HG03103 (cell line): ENCODE measurements around the gene PIRT.

Experiments
- ATAC-seq: cut with Tn5 transposase; IDR thresholded peaks from one replicate; pipeline ENCODE4 v1.9.1; 2021; ENCODE audit warnings: low read depth; ENCODE audit not compliant: unreplicated experiment

PIRT gene

GRCh38 chr17:10792151-10792550 lies 45.7 kb downstream of the PIRT start:
- ATAC-seq = no peak

- no peak for ATAC-seq
These were observed 47.1 kb downstream of the PIRT start for GRCh38 chr17:10790491-10791401.

DNA sequence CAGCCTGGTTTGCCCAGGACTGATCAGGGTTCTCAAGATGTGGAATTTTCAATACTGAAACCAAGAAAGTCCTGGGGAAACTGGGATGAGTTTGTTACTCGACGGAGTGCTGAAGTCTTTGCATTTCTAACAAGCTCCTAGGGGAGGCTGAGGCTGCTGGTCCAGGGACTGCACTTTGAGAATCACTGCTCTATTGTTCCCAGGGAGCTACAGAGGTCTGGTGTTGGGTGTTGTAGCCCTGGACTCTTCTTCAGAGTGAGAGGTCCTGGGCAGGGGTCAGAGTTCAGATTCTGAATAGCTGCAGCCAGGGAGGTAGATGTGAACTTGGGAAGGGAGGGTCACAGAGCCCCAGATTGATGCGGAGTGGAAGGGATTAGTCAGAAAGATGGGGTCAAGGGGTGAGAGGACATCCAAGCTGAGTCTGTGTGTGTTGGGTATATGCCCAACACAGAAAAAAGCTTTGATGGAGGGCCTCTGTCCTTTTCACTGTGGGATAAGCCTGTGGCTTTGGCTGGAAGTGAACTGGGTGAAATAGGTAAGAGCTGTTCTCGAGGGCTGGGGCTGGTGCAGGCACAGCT lies 48.1 kb downstream of the PIRT start:
- ATAC-seq = no peak

DNA sequence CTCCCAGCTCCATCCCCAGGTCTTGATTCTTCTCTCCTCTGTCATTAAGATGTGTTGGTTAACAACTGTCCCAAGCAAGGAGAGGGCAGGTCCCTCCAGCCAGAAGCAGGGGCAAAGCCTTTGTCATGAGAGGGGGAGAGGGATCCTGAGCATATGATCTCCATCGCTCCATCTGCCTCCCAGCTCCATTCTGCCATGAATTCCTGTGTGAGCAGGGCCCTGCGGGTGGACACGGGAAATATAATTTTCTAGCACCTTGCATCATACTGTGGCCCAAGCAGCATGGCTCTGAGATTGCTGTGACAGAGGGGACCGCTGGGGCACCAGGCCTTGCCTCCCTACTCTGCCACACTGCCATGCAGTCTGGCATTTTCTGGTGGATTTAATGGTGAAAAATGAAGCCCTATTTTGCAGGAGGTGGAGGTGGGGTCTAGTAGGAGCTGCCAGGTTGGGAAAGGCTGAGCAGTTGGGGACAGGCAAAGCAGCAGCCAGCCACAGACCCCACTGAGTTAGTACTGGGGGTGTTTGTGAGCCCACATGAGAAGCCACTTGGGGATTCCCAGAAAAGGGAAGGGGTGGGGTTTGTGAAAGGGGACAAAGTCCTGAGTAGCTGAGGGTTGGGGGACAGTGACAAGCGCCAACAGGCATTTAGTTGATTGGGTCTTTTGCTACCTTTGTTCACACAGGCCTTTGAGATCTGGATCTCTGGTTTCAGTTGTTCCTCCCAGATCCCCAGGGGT lies 50.4 kb downstream of the PIRT start:
- no peak for ATAC-seq

DNA sequence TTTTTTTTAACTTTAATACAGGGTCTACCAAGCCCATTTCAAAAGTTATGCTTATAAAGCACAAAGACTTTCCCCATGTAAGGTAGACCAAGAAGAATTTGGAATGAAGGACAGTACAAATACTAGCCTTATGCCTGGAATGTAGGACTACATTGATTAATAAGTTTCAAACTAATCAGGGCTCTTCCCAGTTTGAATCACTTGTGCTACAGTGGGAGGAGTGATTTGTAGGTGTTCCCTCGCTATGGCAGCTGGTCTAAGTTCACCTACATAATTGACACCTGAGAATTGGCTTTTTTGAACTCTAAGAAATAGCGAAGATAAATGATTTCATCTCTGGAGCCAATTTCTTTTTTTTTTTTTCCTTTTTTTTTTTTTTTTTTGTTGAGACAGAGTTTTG lies 52.6 kb downstream of the PIRT start:
- no peak for ATAC-seq

- no peak for ATAC-seq
These were observed 58.3 kb downstream of the PIRT start for GRCh38 chr17:10779609-10780008.

GRCh38 chr17:10777890-10778289 lies 60.0 kb downstream of the PIRT start:
- ATAC-seq = no peak

GRCh38 chr17:10777131-10777807 lies 60.6 kb downstream of the PIRT start:
- ATAC-seq = no peak

GRCh38 chr17:10776381-10776780 lies 61.5 kb downstream of the PIRT start:
- ATAC-seq = no peak

DNA sequence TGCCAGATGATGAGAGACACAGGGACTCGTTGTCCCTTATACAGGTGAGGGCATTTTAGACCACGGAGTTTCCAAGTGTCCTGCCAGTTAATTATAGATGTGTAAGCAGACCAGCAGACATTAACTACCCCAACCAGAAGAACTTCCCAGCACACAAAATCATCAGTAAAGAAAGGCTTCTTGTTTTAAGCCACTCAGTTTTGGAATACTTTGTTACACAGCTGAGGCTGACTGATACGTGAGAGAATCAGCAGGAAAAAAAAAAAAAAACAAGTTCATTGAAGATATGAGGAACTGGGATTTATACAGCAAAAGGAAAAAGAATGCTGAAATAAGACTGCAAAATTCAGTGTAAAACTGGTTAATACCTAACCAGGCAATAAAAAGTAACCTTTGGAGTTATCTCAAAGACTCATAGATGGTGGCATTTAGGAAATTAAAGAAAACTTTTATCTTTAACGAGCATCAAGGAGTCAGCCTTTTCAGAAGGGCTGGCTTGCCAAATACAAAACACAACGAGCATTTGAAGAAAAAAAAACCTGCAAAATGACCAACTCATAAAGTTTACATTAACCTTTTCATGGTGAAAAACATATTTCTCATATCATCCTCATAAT lies 62.0 kb downstream of the PIRT start:
- ATAC-seq = no peak

DNA sequence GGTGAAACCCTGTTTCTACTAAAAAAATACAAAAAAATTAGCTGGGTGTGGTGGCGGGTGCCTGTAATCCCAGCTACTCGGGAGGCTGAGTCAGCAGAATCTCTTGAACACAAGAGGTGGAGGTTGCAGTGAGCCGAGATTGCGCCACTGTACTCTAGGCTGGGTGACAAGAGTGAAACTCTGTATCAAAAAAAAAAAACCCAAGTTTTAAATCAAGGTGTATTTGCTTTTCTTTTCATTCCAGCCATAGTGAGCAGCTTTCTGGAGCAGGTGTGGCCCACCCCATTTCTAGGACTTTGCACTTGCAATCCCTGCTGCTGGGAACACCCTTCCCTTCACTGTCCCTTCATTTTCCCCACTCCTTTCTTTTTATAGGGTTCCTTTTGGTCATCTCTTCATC lies 62.8 kb downstream of the PIRT start:
- ATAC-seq = no peak

- no peak for ATAC-seq
These were observed 64.5 kb downstream of the PIRT start for GRCh38 chr17:10773391-10773790.
